HEK293 (cell line): ENCODE data around the gene CSTPP1.
A peak's percentile ranks its signal among the peaks of the same experiment; 100 is the strongest.
"Not testable (repeated sequence)": the region's sequence is repeated elsewhere in the genome, so short reads cannot be mapped to it uniquely, and the experiment has no call there.

Experiments
- CTCF ChIA-PET: fragments of 350-600 bp; formaldehyde crosslinking; extraction: SDS; loops from one replicate; lab custom pipeline; 2021; ENCODE audit warnings: antibody characterized with exemption; lab: Yijun Ruan, JAX
- POLR2A ChIA-PET: fragments of 300-600 bp; formaldehyde crosslinking; extraction: SDS; loops from one replicate; lab custom pipeline; 2020; ENCODE audit warnings: antibody characterized with exemption, inconsistent platforms; lab: Yijun Ruan, JAX
- H3K27ac ChIP-seq: fragments of 200-500 bp; sonication (Bioruptor generic); 2 replicates; pipeline ENCODE4 v1.5.1; 2014; ENCODE audit warnings: low read depth, low read length, control low read depth, inconsistent platforms; ENCODE audit errors: extremely low read depth
- H3K36me3 ChIP-seq, 2 experiments: fragments of 200-500 bp in 1 of 2; sonication (Bioruptor generic) in 1 of 2; 1 replicate in 1 of 2; 2 replicates in 1 of 2; pipeline ENCODE4 v1.5.1; 2014 to 2017; ENCODE audit warnings: inconsistent platforms in 2 of 2, low read length in 2 of 2; ENCODE audit not compliant: control insufficient read depth in 2 of 2, insufficient read depth in 1 of 2
- H3K4me1 ChIP-seq: fragments of 200-500 bp; sonication (Bioruptor generic); 2 replicates; pipeline ENCODE4 v1.5.1; 2014; ENCODE audit warnings: mild to moderate bottlenecking, low read length, inconsistent platforms; ENCODE audit not compliant: control insufficient read depth, insufficient read depth
- H3K4me3 ChIP-seq: 2 replicates; pipeline ENCODE4 v1.5.1; 2011; ENCODE audit warnings: low read depth, mild to moderate bottlenecking, control low read depth, low read length, moderate library complexity
- H3K9me3 ChIP-seq: fragments of 200-500 bp; sonication (Bioruptor generic); 2 replicates; pipeline ENCODE4 v1.5.1; 2014; ENCODE audit warnings: low read depth, low read length, inconsistent platforms; ENCODE audit not compliant: control insufficient read depth, insufficient read depth
- GFI1B ChIP-seq: fragments of 450-650 bp; formaldehyde crosslinking; IDR thresholded peaks from 2 replicates; pipeline ENCODE4 v1.5.1; 2016; ENCODE audit warnings: missing biosample characterization, missing genetic modification characterization
- GLIS2 ChIP-seq: fragments of 450-650 bp; formaldehyde crosslinking; IDR thresholded peaks from 2 replicates; pipeline ENCODE4 v1.5.1; 2016; ENCODE audit warnings: missing biosample characterization, missing genetic modification characterization
- KLF7 ChIP-seq: fragments of 450-650 bp; formaldehyde crosslinking; IDR thresholded peaks from 2 replicates; pipeline ENCODE4 v1.5.1; 2016; ENCODE audit warnings: missing biosample characterization, missing genetic modification characterization, borderline replicate concordance
- SP3 ChIP-seq: fragments of 450-650 bp; formaldehyde crosslinking; IDR thresholded peaks from 2 replicates; pipeline ENCODE4 v1.5.1; 2016; ENCODE audit warnings: missing biosample characterization, missing genetic modification characterization
- WT1 ChIP-seq: fragments of 450-650 bp; formaldehyde crosslinking; IDR thresholded peaks from 2 replicates; pipeline ENCODE4 v1.5.1; 2016; ENCODE audit warnings: missing biosample characterization, missing genetic modification characterization
- ZNF133 ChIP-seq: fragments of 450-650 bp; formaldehyde crosslinking; IDR thresholded peaks from 2 replicates; pipeline ENCODE4 v1.5.1; 2016; ENCODE audit warnings: missing biosample characterization, missing genetic modification characterization
- ZNF157 ChIP-seq: fragments of 450-650 bp; formaldehyde crosslinking; IDR thresholded peaks from 2 replicates; pipeline ENCODE4 v1.5.1; 2016; ENCODE audit warnings: missing biosample characterization, missing genetic modification characterization
- ZNF274 ChIP-seq, 2 experiments: fragments of 200-500 bp in 1 of 2; fragments of 450-650 bp in 1 of 2; sonication (Bioruptor generic) in 1 of 2; formaldehyde crosslinking in 1 of 2; IDR thresholded peaks; 2 replicates each; pipeline versions ENCODE4 v1.5.1 to v1.6.1; 2014 to 2016; ENCODE audit warnings: borderline replicate concordance in 1 of 2, inconsistent platforms in 1 of 2, low read length in 1 of 2, missing biosample characterization in 1 of 2, missing genetic modification characterization in 1 of 2
- ZNF280C ChIP-seq: fragments of 450-650 bp; formaldehyde crosslinking; IDR thresholded peaks from 2 replicates; pipeline ENCODE4 v1.5.1; 2016; ENCODE audit warnings: missing biosample characterization, missing genetic modification characterization
- ZNF302 ChIP-seq: fragments of 450-650 bp; formaldehyde crosslinking; IDR thresholded peaks from 2 replicates; pipeline ENCODE4 v1.5.1; 2016; ENCODE audit warnings: missing biosample characterization, missing genetic modification characterization, low read depth
- ZNF362 ChIP-seq: fragments of 450-650 bp; formaldehyde crosslinking; IDR thresholded peaks from 2 replicates; pipeline ENCODE4 v1.5.1; 2016; ENCODE audit warnings: missing biosample characterization, missing genetic modification characterization
- ZNF521 ChIP-seq: fragments of 450-650 bp; formaldehyde crosslinking; IDR thresholded peaks from 2 replicates; pipeline ENCODE4 v1.5.1; 2017; ENCODE audit warnings: missing biosample characterization, mild to moderate bottlenecking, missing genetic modification characterization
- ZNF560 ChIP-seq: fragments of 450-650 bp; formaldehyde crosslinking; IDR thresholded peaks from 2 replicates; pipeline ENCODE4 v1.5.1; 2017; ENCODE audit warnings: missing biosample characterization, missing genetic modification characterization, borderline replicate concordance
- ZNF571 ChIP-seq: fragments of 450-650 bp; formaldehyde crosslinking; IDR thresholded peaks from 2 replicates; pipeline ENCODE4 v1.5.0; 2017; ENCODE audit warnings: missing biosample characterization, missing genetic modification characterization
- ZNF707 ChIP-seq: fragments of 450-650 bp; formaldehyde crosslinking; IDR thresholded peaks from 2 replicates; pipeline ENCODE4 v1.5.1; 2016; ENCODE audit warnings: missing biosample characterization, missing genetic modification characterization
- ZSCAN4 ChIP-seq: fragments of 450-650 bp; formaldehyde crosslinking; IDR thresholded peaks from 2 replicates; pipeline ENCODE4 v1.5.1; 2017; ENCODE audit warnings: missing biosample characterization, missing genetic modification characterization

CSTPP1 gene

GRCh38 chr11:47189100-47189834 lies 252.7 kb downstream of the CSTPP1 start (continued):
- no peak for TF ChIP-seq ZNF280C (tag by site-specific recombination)
- TF ChIP-seq ZNF571 (tag by site-specific recombination): no peak
- peak; percentile 61 for TF ChIP-seq WT1 (tag by site-specific recombination)

- ChIA-PET CTCF (interaction anchor here (0.7 kb wide), 1 partner anchor 20 kb away, joined by 3 read pairs; no protein-coding TSS in a partner anchor), POLR2A (interaction anchor here (1.9 kb wide), 1 partner anchor 24 kb away, joined by 10 read pairs; the partner anchor contains the start of gene DDB2)
- H3K4me1 ChIP-seq, H3K27ac ChIP-seq, H3K36me3 ChIP-seq, H3K9me3 ChIP-seq, H3K4me3 ChIP-seq: not testable (repeated sequence)
Measured at GRCh38 chr11:47191137-47191536, 254.6 kb downstream of the CSTPP1 start.

GRCh38 chr11:47192111-47192510 lies 255.6 kb downstream of the CSTPP1 start:
- H3K27ac ChIP-seq: no peak overlapping the region
- no peaks in the 10 kb centered on the region for H3K36me3 ChIP-seq
- H3K4me3 ChIP-seq: no peak overlapping the region
- peaks cover 9% of the 10 kb centered on the region for H3K4me1 ChIP-seq
- CTCF ChIA-PET: interaction anchor here (1.4 kb wide), 1 partner anchor 11 kb away, joined by 5 read pairs; no protein-coding TSS in a partner anchor
- POLR2A ChIA-PET: interaction anchor here (0.6 to 1.9 kb wide), 2 partner anchors 12 to 23 kb away, joined by 3 to 10 read pairs; partner anchors contain the start of gene DDB2
- no peaks in the 10 kb centered on the region for H3K9me3 ChIP-seq
- TF ChIP-seq ZNF157 (tag by site-specific recombination) (no peak), ZNF362 (tag by site-specific recombination) (peak; percentile 9; the same call in 1 of the 2 replicates)
- TF ChIP-seq, all 188 proteins: peak for 1

GRCh38 chr11:47198161-47198560 lies 261.6 kb downstream of the CSTPP1 start:
- CTCF ChIA-PET: not testable (repeated sequence)

GRCh38 chr11:47201015-47201414 lies 264.5 kb downstream of the CSTPP1 start:
- Histone ChIP-seq H3K9me3 (no peaks in the 10 kb centered on the region), H3K27ac (no peak overlapping the region)
- TF ChIP-seq GFI1B: no peak
- TF ChIP-seq, all 188 proteins: peak for 0
- Histone ChIP-seq H3K36me3 (no peaks in the 10 kb centered on the region), H3K4me1 (no peaks in the 10 kb centered on the region), H3K4me3 (no peak overlapping the region)
- CTCF ChIA-PET: no interaction called here
- POLR2A ChIA-PET: interaction anchor here (1.1 kb wide), 1 partner anchor 13 kb away, joined by 4 read pairs; no protein-coding TSS in a partner anchor

More at GRCh38 chr11:47198161-47198560, 261.6 kb downstream of the CSTPP1 start:
- POLR2A ChIA-PET, H3K9me3 ChIP-seq, H3K27ac ChIP-seq, H3K4me3 ChIP-seq, H3K36me3 ChIP-seq, H3K4me1 ChIP-seq: not testable (repeated sequence)

- no peak overlapping the region for H3K4me3 ChIP-seq
- H3K4me1 ChIP-seq: no peaks in the 10 kb centered on the region
- POLR2A ChIA-PET: interaction anchor here (1.0 kb wide), 1 partner anchor 12 kb away, joined by 4 read pairs; the partner anchor contains the start of gene DDB2
- CTCF ChIA-PET: no interaction called here
- no peaks in the 10 kb centered on the region for H3K9me3 ChIP-seq
- no peak overlapping the region for H3K27ac ChIP-seq
- H3K36me3 ChIP-seq: no peaks in the 10 kb centered on the region
- TF ChIP-seq ZNF274 (IDR thresholded peaks at IDR 0.05; ENCODE audit: low read length) (no peak), ZNF274 (tag by site-specific recombination; IDR thresholded peaks at IDR 0.05; ENCODE audit: borderline replicate concordance) (no peak), ZNF133 (tag by site-specific recombination) (no peak), ZNF707 (tag by site-specific recombination) (no peak), ZNF521 (tag by site-specific recombination) (no peak), ZSCAN4 (tag by site-specific recombination) (no peak), ZNF560 (tag by site-specific recombination) (no peak), ZNF302 (no peak), SP3 (tag by site-specific recombination) (no peak), KLF7 (tag by site-specific recombination) (no peak), GLIS2 (tag by site-specific recombination) (no peak)
Measured at GRCh38 chr11:47202576-47202975, 266.0 kb downstream of the CSTPP1 start.
